HL-60 (cell line): ENCODE measurements around the gene PSMG3.

Source experiments
- DNase-seq, 2 experiments: peaks; one replicate each; pipeline ENCODE4 v3.0.0-alpha.2; 2010 to 2020; ENCODE audit warnings: low read depth in 1 of 2, low spot score in 1 of 2
- H3K27ac ChIP-seq: fragments of 250-450 bp; sonication (Bioruptor Pico); replicated peaks from 2 replicates; pipeline ENCODE4 v1.5.1; 2020; ENCODE audit warnings: mild to moderate bottlenecking, moderate library complexity
- H3K27me3 ChIP-seq: fragments of 250-450 bp; sonication (Bioruptor Pico); 2 replicates; pipeline ENCODE4 v1.5.1; 2021; ENCODE audit warnings: mild to moderate bottlenecking, moderate library complexity; ENCODE audit not compliant: insufficient read depth, poor library complexity, severe bottlenecking
- H3K4me3 ChIP-seq: replicated peaks from 2 replicates; pipeline ENCODE4 v1.5.1; 2011; ENCODE audit warnings: mild to moderate bottlenecking, control low read depth, low read length; ENCODE audit not compliant: insufficient read depth
- CTCF ChIP-seq: IDR thresholded peaks from one replicate; pipeline ENCODE4 v1.5.1; 2011; ENCODE audit warnings: low read length, control low read depth, inconsistent platforms; ENCODE audit not compliant: insufficient read depth
- GABPA ChIP-seq: IDR thresholded peaks from 2 replicates; pipeline ENCODE4 v1.6.1; 2012; ENCODE audit warnings: low read depth
- POLR2AphosphoS5 ChIP-seq: IDR thresholded peaks from 2 replicates; pipeline ENCODE4 v1.6.1; 2012; ENCODE audit warnings: low read depth
- REST ChIP-seq: IDR thresholded peaks from 2 replicates; pipeline ENCODE4 v1.6.1; 2012; ENCODE audit warnings: low read depth; ENCODE audit not compliant: insufficient replicate concordance
- SPI1 ChIP-seq: IDR thresholded peaks from 2 replicates; pipeline ENCODE4 v1.6.1; 2012; ENCODE audit warnings: low read depth, mild to moderate bottlenecking, borderline replicate concordance

Gene PSMG3

GRCh38 chr7:1554333-1555045 is 15.3 kb downstream of the PSMG3 start:
- H3K27me3 ChIP-seq, result no peaks in the 10 kb centered on the region
- H3K27ac ChIP-seq, result no peak overlapping the region
- H3K4me3 ChIP-seq, result no peak overlapping the region
- TF ChIP-seq POLR2AphosphoS5, result no peak
- TF ChIP-seq SPI1, result no peak
- no peak for TF ChIP-seq GABPA
- TF ChIP-seq REST, result no peak
- TF ChIP-seq CTCF, result no peak
- DNase-seq, result no peak

- TF ChIP-seq POLR2AphosphoS5 (no peak), GABPA (no peak), CTCF (no peak), REST (no peak), SPI1 (no peak)
- Histone ChIP-seq H3K27me3 (no peaks in the 10 kb centered on the region), H3K27ac (no peak overlapping the region), H3K4me3 (no peak overlapping the region)
- DNase-seq, result no peak
Measured at GRCh38 chr7:1553512-1554210, 16.2 kb downstream of the PSMG3 start.

- no peak overlapping the region for H3K4me3 ChIP-seq
- no peak for DNase-seq
- no peaks in the 10 kb centered on the region for H3K27me3 ChIP-seq
- no peak overlapping the region for H3K27ac ChIP-seq
- TF ChIP-seq POLR2AphosphoS5 (no peak), REST (no peak), SPI1 (no peak)
Measured at GRCh38 chr7:1552200-1552599, 17.6 kb downstream of the PSMG3 start.
